Endothelial cell of umbilical vein (primary cell): Measurements from ENCODE around the gene MTG1. TPM values are rescaled to one million over a fixed set of nuclear protein-coding genes. Genes with fewer than 3 reads are reported as not detected.

Experiments used
- BruUV-seq: library from RNA; stranded (reverse); fragments of 400-500 nt; replicated peaks from 2 replicates; lab custom pipeline; 2021; lab: Mats Ljungman, UMichigan
- CTCF ChIA-PET: fragments of 300-600, 350-600 bp; sonication (Branson Sonifier 250); formaldehyde crosslinking; loops from one replicate; lab custom pipeline; 2021; ENCODE audit warnings: antibody characterized with exemption, inconsistent platforms; lab: Charles Lee
- POLR2A ChIA-PET: fragments of 300-600, 350-600 bp; sonication (Branson Sonifier 250); formaldehyde crosslinking; loops from one replicate; lab custom pipeline; 2021; ENCODE audit warnings: antibody characterized with exemption, inconsistent platforms; lab: Charles Lee
- DNase-seq: peaks from one replicate; pipeline ENCODE4 v3.0.0-alpha.2; 2011; ENCODE audit warnings: low read depth, low spot score
- FAIRE-seq: peaks from 2 replicates; lab custom pipeline; 2011; peaks lifted over from hg19 to GRCh38; lab: Jason Lieb, UNC
- H2AFZ ChIP-seq: 2 replicates; pipeline ENCODE4 v1.6.0; 2012; ENCODE audit warnings: low read depth, low read length, control low read depth, inconsistent platforms
- H3K27ac ChIP-seq: 2 replicates; pipeline ENCODE4 v1.5.1; 2011; ENCODE audit warnings: low read depth, mild to moderate bottlenecking, control low read depth, low read length, moderate library complexity; ENCODE audit not compliant: insufficient read depth
- H3K27me3 ChIP-seq, 2 experiments: 2 replicates each; pipeline versions ENCODE4 v1.6.0 to v1.6.1; 2011; ENCODE audit warnings: low read length in 2 of 2, mixed read lengths in 1 of 2; ENCODE audit not compliant: control insufficient read depth in 2 of 2, insufficient read depth in 2 of 2
- H3K36me3 ChIP-seq, 2 experiments: 2 replicates in 1 of 2; 3 replicates in 1 of 2; pipeline ENCODE4 v1.5.1; 2011; ENCODE audit warnings: low read length in 2 of 2, mild to moderate bottlenecking in 1 of 2, moderate library complexity in 1 of 2; ENCODE audit not compliant: control insufficient read depth in 2 of 2, insufficient read depth in 2 of 2; ENCODE audit errors: extremely low read depth in 1 of 2
- H3K4me1 ChIP-seq: 3 replicates; pipeline ENCODE4 v1.5.1; 2011; ENCODE audit warnings: mild to moderate bottlenecking, low read length; ENCODE audit not compliant: control insufficient read depth, insufficient read depth; ENCODE audit errors: extremely low read depth
- H3K4me2 ChIP-seq: 2 replicates; pipeline ENCODE4 v1.6.1; 2011; ENCODE audit warnings: low read length, control low read depth, mixed read lengths; ENCODE audit not compliant: insufficient read depth
- H3K4me3 ChIP-seq, 3 experiments: fragments of 200-600 bp in 1 of 3; sonication (generic), shearing (Covaris generic) in 1 of 3; replicated peaks in 1 of 3; 2 replicates each; pipeline ENCODE4 v1.5.1; 2011 to 2016; ENCODE audit warnings: control low read depth in 3 of 3, low read length in 3 of 3, mild to moderate bottlenecking in 2 of 3, inconsistent platforms in 1 of 3, low read depth in 1 of 3, moderate library complexity in 1 of 3; ENCODE audit not compliant: insufficient read depth in 1 of 3
- H3K79me2 ChIP-seq: 2 replicates; pipeline ENCODE4 v1.6.0; 2012; ENCODE audit warnings: low read length, inconsistent platforms; ENCODE audit not compliant: control insufficient read depth, insufficient read depth
- H3K9ac ChIP-seq: replicated peaks from 2 replicates; pipeline ENCODE3; 2011; ENCODE audit warnings: low read length, control low read depth; ENCODE audit not compliant: insufficient read depth; ENCODE audit errors: extremely low read depth
- H3K9me1 ChIP-seq: replicated peaks from 3 replicates; pipeline ENCODE4 v1.6.0; 2011; ENCODE audit warnings: mild to moderate bottlenecking, low read length; ENCODE audit not compliant: control insufficient read depth, insufficient read depth; ENCODE audit errors: extremely low read depth
- H3K9me3 ChIP-seq: replicated peaks from 2 replicates; pipeline ENCODE4 v1.5.1; 2012; ENCODE audit warnings: low read length, inconsistent platforms; ENCODE audit not compliant: control insufficient read depth, insufficient read depth
- H4K20me1 ChIP-seq: replicated peaks from 2 replicates; pipeline ENCODE3; 2011; ENCODE audit warnings: mild to moderate bottlenecking, low read length; ENCODE audit not compliant: control insufficient read depth, insufficient read depth; ENCODE audit errors: extremely low read depth
- CTCF ChIP-seq, 2 donors: IDR thresholded peaks; 1 replicate in 1 of 2; 2 replicates in 1 of 2; pipeline ENCODE4 v1.5.1; 2011; ENCODE audit warnings: low read length in 2 of 2, mild to moderate bottlenecking in 2 of 2, moderate library complexity in 2 of 2, control low read depth in 1 of 2, inconsistent platforms in 1 of 2, low read depth in 1 of 2; ENCODE audit not compliant: insufficient read depth in 1 of 2; ENCODE audit errors: extremely low read depth in 1 of 2
- EZH2 ChIP-seq: IDR thresholded peaks from 2 replicates; pipeline ENCODE4 v1.6.1; 2012; ENCODE audit warnings: borderline replicate concordance, low read depth, mild to moderate bottlenecking, moderate library complexity, low read length, inconsistent platforms; ENCODE audit not compliant: severe bottlenecking
- GATA2 ChIP-seq: IDR thresholded peaks from 2 replicates; pipeline ENCODE4 v1.7.0; 2011; ENCODE audit warnings: low read depth, mild to moderate bottlenecking, moderate library complexity, mixed read lengths, low read length; ENCODE audit not compliant: insufficient read length, insufficient read depth
- MAX ChIP-seq: IDR thresholded peaks from 2 replicates; pipeline ENCODE4 v1.6.1; 2011; ENCODE audit not compliant: insufficient read depth, insufficient read length
- POLR2A ChIP-seq: IDR thresholded peaks from 2 replicates; pipeline ENCODE4 v1.6.1; 2012; ENCODE audit warnings: low read depth, mild to moderate bottlenecking, control low read depth, low read length
- POLR2AphosphoS5 ChIP-seq: IDR thresholded peaks from 2 replicates; pipeline ENCODE4 v1.6.1; 2012; ENCODE audit warnings: low read depth, mild to moderate bottlenecking, control low read depth, low read length, moderate library complexity; ENCODE audit not compliant: insufficient read depth
- dilution Hi-C: fragments of 300-500 bp; cut with MboI; formaldehyde crosslinking; loops from one replicate; pipeline ENCODE4 v1.15.0; 2019; ENCODE audit warnings: low sequenced_read_pairs; ENCODE audit not compliant: extremely low pct_ligation_motif_present
- intact Hi-C: fragments of 100-400 bp; cut with micrococcal nuclease; formaldehyde crosslinking; loops from one replicate; pipeline ENCODE4 v1.10.0; 2022
- polyA plus RNA-seq, 4 experiments: library from polyadenylated mRNA; depleted of rRNA in 3 of 4; stranded (reverse) in 3 of 4; unstranded in 1 of 4; fragments of >200 nt; gene quantifications; 2 replicates each; pipeline versions ENCODE4 v1.2.1 to v1.2.3, GENCODE V29; 2011 to 2012; ENCODE audit warnings: missing spikeins in 1 of 4
- total RNA-seq: library from RNA; stranded (reverse); gene quantifications from 2 replicates; pipeline ENCODE4 v1.2.3, GENCODE V29; 2021

Gene MTG1
- total and polyA plus RNA-seq, 2 donors (not counting 3 experiments of a cell fraction or from before 2014, with no cell fraction given) = 66.5 to 91.6 TPM

- Histone ChIP-seq H3K4me1 (peaks cover 5% of the 10 kb centered on the region), H3K9me1 (no peaks in the 10 kb centered on the region), H3K4me2 (no peak overlapping the region), H2AFZ (no peak overlapping the region), H3K4me3 (no peak overlapping the region), H3K9ac (no peak overlapping the region), H4K20me1 (no peaks in the 10 kb centered on the region), H3K27me3 (no peaks in the 10 kb centered on the region), H3K9me3 (no peaks in the 10 kb centered on the region), H3K36me3 (no peaks in the 10 kb centered on the region), H3K79me2 (no peaks in the 10 kb centered on the region), H3K27ac (no peak overlapping the region)
- dilution Hi-C loops = no loop called here
- no TSS peak for BruUV-seq
- DNase-seq (no peak), FAIRE-seq (peak; percentile 24)
- TF ChIP-seq CTCF (IDR thresholded peaks at IDR 0.05; ENCODE audit: extremely low read depth in 1 of 2, insufficient read depth in 1 of 2, low read depth in 1 of 2, low read length in 2 of 2) = no peak
- TF ChIP-seq POLR2A = no peak
- TF ChIP-seq GATA2 = no peak
- TF ChIP-seq EZH2 = no peak
- TF ChIP-seq POLR2AphosphoS5 = no peak
- TF ChIP-seq MAX = no peak
- intact Hi-C loops = no loop called here
- ChIA-PET CTCF (no interaction called here), POLR2A (no interaction called here)
These were observed 5.6 kb upstream of the MTG1 start for GRCh38 chr10:133388236-133388972.
